ENCODE results near the gene UGDH. TPM values are rescaled to one million over a fixed set of nuclear protein-coding genes. Genes with fewer than 3 reads are reported as not detected.
"Not testable (repeated sequence)": the region's sequence is repeated elsewhere in the genome, so short reads cannot be mapped to it uniquely, and the experiment has no call there.

UGDH gene
- total RNA-seq, 1 donor from 2014 or later: 128 TPM

GRCh38 chr4:39541987-39542610, 14.9 kb upstream of the UGDH start:
- Mint-ChIP-seq H3K36me3 (peaks cover 7% of the 10 kb centered on the region), H3K4me3 (no peak overlapping the region), H3K9me3 (no peaks in the 10 kb centered on the region), H3K4me1 (ENCODE audit: unreplicated experiment) (peaks cover 34% of the 10 kb centered on the region), H3K27me3 (no peaks in the 10 kb centered on the region), H3K27ac (peak overlapping the region; percentile 14)
- DNase-seq (ENCODE audit: extremely low spot score, unreplicated experiment): no peak
- TF ChIP-seq CTCF (conservative IDR thresholded peaks at IDR 0.05): no peak

- H3K4me3 Mint-ChIP-seq: no peak overlapping the region
- H3K9me3 Mint-ChIP-seq: no peaks in the 10 kb centered on the region
- H3K27me3 Mint-ChIP-seq: no peaks in the 10 kb centered on the region
- TF ChIP-seq CTCF (conservative IDR thresholded peaks at IDR 0.05): no peak
- H3K27ac Mint-ChIP-seq: peak overlapping the region; percentile 5
- peaks cover 29% of the 10 kb centered on the region for H3K4me1 Mint-ChIP-seq (ENCODE audit: unreplicated experiment)
- peaks cover 22% of the 10 kb centered on the region for H3K36me3 Mint-ChIP-seq
- DNase-seq (ENCODE audit: extremely low spot score, unreplicated experiment): no peak
Measured at GRCh38 chr4:39539089-39539611, 11.9 kb upstream of the UGDH start.

GRCh38 chr4:39533541-39533940, 6.3 kb upstream of the UGDH start:
- H3K4me3 Mint-ChIP-seq: no peak overlapping the region

GRCh38 chr4:39532237-39532636, 5.0 kb upstream of the UGDH start:
- H3K4me1 Mint-ChIP-seq (ENCODE audit: unreplicated experiment); H3K27me3 Mint-ChIP-seq; DNase-seq (ENCODE audit: extremely low spot score, unreplicated experiment); H3K27ac Mint-ChIP-seq: not testable (repeated sequence)
- peak overlapping the region; percentile 11 for H3K4me3 Mint-ChIP-seq
- peaks cover 13% of the 10 kb centered on the region for H3K9me3 Mint-ChIP-seq
- peaks cover 57% of the 10 kb centered on the region for H3K36me3 Mint-ChIP-seq

More at GRCh38 chr4:39533541-39533940, 6.3 kb upstream of the UGDH start:
- Mint-ChIP-seq H3K9me3 (peaks cover 13% of the 10 kb centered on the region), H3K27ac (no peak overlapping the region), H3K27me3 (no peaks in the 10 kb centered on the region), H3K36me3 (peaks cover 52% of the 10 kb centered on the region), H3K4me1 (ENCODE audit: unreplicated experiment) (no peaks in the 10 kb centered on the region)
- TF ChIP-seq CTCF (conservative IDR thresholded peaks at IDR 0.05): no peak
- no peak for DNase-seq (ENCODE audit: extremely low spot score, unreplicated experiment)

GRCh38 chr4:39530682-39531081, 3.4 kb upstream of the UGDH start:
- H3K4me3 Mint-ChIP-seq: no peak overlapping the region
- H3K9me3 Mint-ChIP-seq: peaks cover 13% of the 10 kb centered on the region
- peaks cover 46% of the 10 kb centered on the region for H3K36me3 Mint-ChIP-seq
- TF ChIP-seq CTCF (conservative IDR thresholded peaks at IDR 0.05): no peak
- no peak overlapping the region for H3K27ac Mint-ChIP-seq
- H3K4me1 Mint-ChIP-seq (ENCODE audit: unreplicated experiment): peaks cover 7% of the 10 kb centered on the region
- H3K27me3 Mint-ChIP-seq: no peaks in the 10 kb centered on the region
- DNase-seq (ENCODE audit: extremely low spot score, unreplicated experiment): no peak

GRCh38 chr4:39529534-39529933, 2.3 kb upstream of the UGDH start:
- Mint-ChIP-seq H3K27ac (peak overlapping the region; percentile 58), H3K4me3 (peak overlapping the region; percentile 67), H3K27me3 (no peaks in the 10 kb centered on the region), H3K36me3 (peaks cover 45% of the 10 kb centered on the region), H3K9me3 (peaks cover 13% of the 10 kb centered on the region), H3K4me1 (ENCODE audit: unreplicated experiment) (peaks cover 13% of the 10 kb centered on the region)
- no peak for TF ChIP-seq CTCF (conservative IDR thresholded peaks at IDR 0.05)
- DNase-seq (ENCODE audit: extremely low spot score, unreplicated experiment): no peak

All from type B pancreatic cell (in vitro differentiated cells).